MCF 10A (cell line): ENCODE measurements around the gene FMR1. TPM values are rescaled to one million over a fixed set of nuclear protein-coding genes. Genes with fewer than 3 reads are reported as not detected.

Experiments used
- BruUV-seq: library from RNA; stranded (reverse); fragments of 400-500 nt; replicated peaks from 2 replicates; lab custom pipeline; 2021; lab: Mats Ljungman, UMichigan
- CTCF ChIA-PET: fragments of 300-600 bp; sonication (Branson Sonifier 250); formaldehyde crosslinking; extraction: SDS; loops from one replicate; lab custom pipeline; 2021; ENCODE audit warnings: antibody characterized with exemption, inconsistent platforms; lab: Yijun Ruan, JAX
- POLR2A ChIA-PET: fragments of 300-600, 350-650 bp; sonication (Branson Sonifier 250); formaldehyde crosslinking; extraction: SDS; loops from one replicate; lab custom pipeline; 2020; ENCODE audit warnings: antibody characterized with exemption, inconsistent platforms; lab: Yijun Ruan, JAX
- DNase-seq: peaks from one replicate; pipeline ENCODE4 v3.0.0-alpha.2; 2018; ENCODE audit not compliant: unreplicated experiment
- H3K27ac Mint-ChIP-seq: one replicate; pipeline ENCODE4 v1.8.0; 2022; ENCODE audit warnings: mild to moderate bottlenecking, low read depth, mixed read lengths; ENCODE audit not compliant: unreplicated experiment
- H3K27me3 Mint-ChIP-seq: one replicate; pipeline ENCODE4 v1.8.0; 2022; ENCODE audit warnings: mixed read lengths; ENCODE audit not compliant: insufficient read depth, unreplicated experiment
- H3K36me3 Mint-ChIP-seq: one replicate; pipeline ENCODE4 v1.8.0; 2022; ENCODE audit warnings: mild to moderate bottlenecking, moderate library complexity, mixed read lengths; ENCODE audit not compliant: insufficient read depth, unreplicated experiment
- H3K4me1 Mint-ChIP-seq: one replicate; pipeline ENCODE4 v1.8.0; 2022; ENCODE audit warnings: mixed read lengths; ENCODE audit not compliant: insufficient read depth, unreplicated experiment
- H3K4me3 Mint-ChIP-seq: one replicate; pipeline ENCODE4 v1.8.0; 2022; ENCODE audit warnings: mild to moderate bottlenecking, moderate library complexity, mixed read lengths; ENCODE audit not compliant: unreplicated experiment
- H3K9me3 Mint-ChIP-seq: one replicate; pipeline ENCODE4 v1.8.0; 2022; ENCODE audit warnings: mixed read lengths; ENCODE audit not compliant: unreplicated experiment
- CTCF ChIP-seq: fragments of 200-600 bp; IDR thresholded peaks from one replicate; pipeline ENCODE4 v1.8.0; 2022; ENCODE audit warnings: antibody characterized with exemption, mild to moderate bottlenecking; ENCODE audit not compliant: unreplicated experiment
- intact Hi-C: fragments of 100-400 bp; cut with micrococcal nuclease; formaldehyde crosslinking; loops from 2 replicates; pipeline ENCODE4 v1.14.1; 2022
- total RNA-seq: library from RNA; stranded (reverse); gene quantifications from 2 replicates; pipeline ENCODE4 v1.2.3, GENCODE V29; 2022

FMR1 gene
- total RNA-seq, 1 experiment from 2014 or later: 35.3 TPM

DNA sequence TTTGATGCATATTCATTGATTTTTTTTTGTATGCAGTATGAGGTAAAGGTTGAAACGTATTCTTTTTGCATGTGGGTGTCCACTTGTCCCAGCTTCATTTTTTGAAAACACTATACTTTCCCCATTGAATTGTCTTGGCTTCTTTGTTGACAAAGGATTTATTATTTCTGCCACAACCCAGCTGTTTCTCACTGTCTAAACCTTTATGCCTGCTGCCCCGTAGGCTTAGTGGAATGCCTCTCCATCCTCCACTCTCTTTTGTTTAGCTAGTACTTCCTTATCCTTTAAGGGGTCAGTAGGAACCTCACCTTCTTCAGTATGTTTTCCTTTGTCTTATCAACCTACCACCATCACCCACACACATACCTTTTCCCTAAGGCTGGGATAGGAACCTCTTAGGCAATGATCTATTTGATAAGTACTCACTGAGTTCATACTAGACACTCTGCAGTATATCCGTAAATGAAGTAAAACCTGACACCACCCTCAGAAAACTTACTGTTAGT lies 8.5 kb downstream of the FMR1 start:
- no peaks in the 10 kb centered on the region for H3K36me3 Mint-ChIP-seq
- TF ChIP-seq CTCF: no peak
- intact Hi-C loops: no loop called here
- H3K9me3 Mint-ChIP-seq: no peaks in the 10 kb centered on the region
- no peaks in the 10 kb centered on the region for H3K4me1 Mint-ChIP-seq
- no peak overlapping the region for H3K4me3 Mint-ChIP-seq
- no peaks in the 10 kb centered on the region for H3K27me3 Mint-ChIP-seq
- no peak for DNase-seq
- ChIA-PET CTCF (interaction anchor here (0.6 kb wide), 1 partner anchor 9 kb away, joined by 3 read pairs; no protein-coding TSS in a partner anchor), POLR2A (interaction anchor here (2.4 kb wide), 1 partner anchor 8 kb away, joined by 6 read pairs; the partner anchor contains the start of gene FMR1)
- H3K27ac Mint-ChIP-seq: no peak overlapping the region
- no TSS peak for BruUV-seq

DNA sequence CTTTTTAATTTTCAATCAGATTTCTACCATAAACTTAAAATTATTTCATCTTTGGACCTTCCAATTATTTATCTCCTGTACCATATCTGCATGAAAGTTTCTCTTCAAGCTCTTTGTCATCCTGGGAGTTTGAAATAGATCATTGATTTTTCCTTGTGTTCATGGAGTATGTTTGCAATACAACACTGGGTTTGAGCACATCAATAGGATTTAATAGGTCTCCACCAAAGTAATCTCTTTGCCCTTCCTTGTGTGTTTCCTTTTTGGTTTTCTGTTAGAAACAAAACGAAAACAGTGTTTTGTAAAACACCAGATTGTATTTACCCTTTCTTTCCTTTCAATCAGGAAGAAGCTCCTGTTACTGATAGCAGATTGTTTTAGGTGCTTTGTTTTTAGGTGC lies 11.9 kb downstream of the FMR1 start:
- Mint-ChIP-seq H3K9me3 (no peaks in the 10 kb centered on the region), H3K27me3 (no peaks in the 10 kb centered on the region), H3K27ac (no peak overlapping the region), H3K36me3 (no peaks in the 10 kb centered on the region), H3K4me3 (no peak overlapping the region), H3K4me1 (no peaks in the 10 kb centered on the region)
- intact Hi-C loops: no loop called here
- TF ChIP-seq CTCF: no peak
- ChIA-PET CTCF (interaction anchor here (1.4 kb wide), 1 partner anchor 8 kb away, joined by 3 read pairs; no protein-coding TSS in a partner anchor), POLR2A (interaction anchor here (0.7 kb wide), 1 partner anchor 348 kb away, joined by 3 read pairs; no protein-coding TSS in a partner anchor)
- BruUV-seq: no TSS peak
- DNase-seq: no peak

GRCh38 chrX:147927256-147927655 lies 15.5 kb downstream of the FMR1 start:
- no peak for TF ChIP-seq CTCF
- intact Hi-C loops: no loop called here
- Mint-ChIP-seq H3K27me3 (no peaks in the 10 kb centered on the region), H3K36me3 (peaks cover 18% of the 10 kb centered on the region), H3K4me3 (no peak overlapping the region), H3K9me3 (no peaks in the 10 kb centered on the region), H3K4me1 (no peaks in the 10 kb centered on the region), H3K27ac (no peak overlapping the region)
- ChIA-PET POLR2A (no interaction called here), CTCF (interaction anchor here (0.6 kb wide), 1 partner anchor 1883 kb away, joined by 3 read pairs; no protein-coding TSS in a partner anchor)
- no TSS peak for BruUV-seq
- no peak for DNase-seq

- intact Hi-C loops: no loop called here
- no peak for TF ChIP-seq CTCF
- H3K4me1 Mint-ChIP-seq: no peaks in the 10 kb centered on the region
- DNase-seq: no peak
- H3K27me3 Mint-ChIP-seq: no peaks in the 10 kb centered on the region
- H3K27ac Mint-ChIP-seq: no peak overlapping the region
- no TSS peak for BruUV-seq
- ChIA-PET POLR2A (no interaction called here), CTCF (no interaction called here)
- peaks cover 7% of the 10 kb centered on the region for H3K9me3 Mint-ChIP-seq
- no peak overlapping the region for H3K4me3 Mint-ChIP-seq
- peaks cover 47% of the 10 kb centered on the region for H3K36me3 Mint-ChIP-seq
Measured at GRCh38 chrX:147933815-147934214, 22.1 kb downstream of the FMR1 start.
